Dendritic cell treated with granulocyte-macrophage colony-stimulating factor and Interleukin-4, amounts not matched to agents 40 ng/mL and 50 ng/mL, for 4 days (primary cell): Measurements from ENCODE around the gene PROSER3.

ENCODE experiments used
- H3K27ac Mint-ChIP-seq: one replicate; pipeline ENCODE4 v1.8.0; 2022; ENCODE audit warnings: mild to moderate bottlenecking, mixed read lengths
- H3K27me3 Mint-ChIP-seq: one replicate; pipeline ENCODE4 v1.8.0; 2022; ENCODE audit warnings: mild to moderate bottlenecking, mixed read lengths
- H3K36me3 Mint-ChIP-seq: one replicate; pipeline ENCODE4 v1.8.0; 2022; ENCODE audit warnings: low read depth, mixed read lengths
- H3K4me1 Mint-ChIP-seq: one replicate; pipeline ENCODE4 v1.8.0; 2022; ENCODE audit warnings: low read depth, mixed read lengths
- H3K4me3 Mint-ChIP-seq: one replicate; pipeline ENCODE4 v1.8.0; 2022; ENCODE audit warnings: mild to moderate bottlenecking, moderate library complexity, mixed read lengths
- H3K9me3 Mint-ChIP-seq: one replicate; pipeline ENCODE4 v1.8.0; 2022; ENCODE audit warnings: mixed read lengths
- intact Hi-C: fragments of 100-400 bp; cut with micrococcal nuclease; formaldehyde crosslinking; loops from one replicate; pipeline ENCODE4 v1.15.0; 2022

The PROSER3 gene

GRCh38 chr19:35757749-35758608, at the start of gene PROSER3:
Gene PROSER3 (plus strand): TSS chr19:35758176. CDS start chr19:35758216, 40 bp downstream.
- H3K36me3 Mint-ChIP-seq: peaks cover 76% of the 10 kb centered on the region
- peak within 1 kb of the TSS; percentile 91 for H3K4me3 Mint-ChIP-seq
- peak within 1 kb of the TSS; percentile 88 for H3K27ac Mint-ChIP-seq
- intact Hi-C loops: loop anchor here (1.0 kb wide), 1 partner anchor 10 kb away; the partner anchor contains the start of gene LIN37
- H3K27me3 Mint-ChIP-seq: peaks cover 30% of the 10 kb centered on the region
- peaks cover 44% of the 10 kb centered on the region for H3K4me1 Mint-ChIP-seq
- H3K9me3 Mint-ChIP-seq: no peaks in the 10 kb centered on the region

- intact Hi-C loops: no loop called here
- no peak overlapping the region for H3K27ac Mint-ChIP-seq
- H3K4me1 Mint-ChIP-seq: peaks cover 7% of the 10 kb centered on the region
- H3K9me3 Mint-ChIP-seq: no peaks in the 10 kb centered on the region
- peaks cover 33% of the 10 kb centered on the region for H3K27me3 Mint-ChIP-seq
- H3K36me3 Mint-ChIP-seq: no peaks in the 10 kb centered on the region
- H3K4me3 Mint-ChIP-seq: no peak overlapping the region
These were observed 49.6 kb upstream of the PROSER3 start for GRCh38 chr19:35708391-35708790.

- Mint-ChIP-seq H3K4me3 (no peak overlapping the region), H3K9me3 (no peaks in the 10 kb centered on the region), H3K36me3 (no peaks in the 10 kb centered on the region), H3K27me3 (peaks cover 32% of the 10 kb centered on the region), H3K4me1 (peaks cover 23% of the 10 kb centered on the region), H3K27ac (no peak overlapping the region)
- intact Hi-C loops: no loop called here
These were observed 46.9 kb upstream of the PROSER3 start for GRCh38 chr19:35710784-35711723.

GRCh38 chr19:35712567-35713505, 45.1 kb upstream of the PROSER3 start:
- intact Hi-C loops: no loop called here
- H3K4me3 Mint-ChIP-seq: no peak overlapping the region
- H3K27ac Mint-ChIP-seq: no peak overlapping the region
- no peaks in the 10 kb centered on the region for H3K9me3 Mint-ChIP-seq
- H3K4me1 Mint-ChIP-seq: peaks cover 31% of the 10 kb centered on the region
- H3K36me3 Mint-ChIP-seq: peaks cover 7% of the 10 kb centered on the region
- peaks cover 26% of the 10 kb centered on the region for H3K27me3 Mint-ChIP-seq

- Mint-ChIP-seq H3K4me1 (peaks cover 31% of the 10 kb centered on the region), H3K36me3 (peaks cover 7% of the 10 kb centered on the region), H3K27me3 (peaks cover 26% of the 10 kb centered on the region), H3K27ac (no peak overlapping the region), H3K9me3 (no peaks in the 10 kb centered on the region), H3K4me3 (no peak overlapping the region)
- intact Hi-C loops: no loop called here
These were observed 44.5 kb upstream of the PROSER3 start for GRCh38 chr19:35713506-35713850.

- Mint-ChIP-seq H3K4me3 (no peak overlapping the region), H3K4me1 (peaks cover 35% of the 10 kb centered on the region), H3K36me3 (peaks cover 7% of the 10 kb centered on the region), H3K9me3 (no peaks in the 10 kb centered on the region), H3K27me3 (peaks cover 26% of the 10 kb centered on the region), H3K27ac (no peak overlapping the region)
- intact Hi-C loops: no loop called here
These were observed 44.0 kb upstream of the PROSER3 start for GRCh38 chr19:35713904-35714495.

GRCh38 chr19:35714601-35715354, 43.2 kb upstream of the PROSER3 start:
- no peak overlapping the region for H3K4me3 Mint-ChIP-seq

GRCh38 chr19:35715355-35715809, 42.6 kb upstream of the PROSER3 start:
- Mint-ChIP-seq H3K9me3 (no peaks in the 10 kb centered on the region), H3K36me3 (peaks cover 19% of the 10 kb centered on the region), H3K4me1 (peaks cover 47% of the 10 kb centered on the region), H3K4me3 (no peak overlapping the region), H3K27ac (no peak overlapping the region), H3K27me3 (peaks cover 26% of the 10 kb centered on the region)
- intact Hi-C loops: no loop called here

More at GRCh38 chr19:35714601-35715354, 43.2 kb upstream of the PROSER3 start:
- intact Hi-C loops: no loop called here
- no peaks in the 10 kb centered on the region for H3K9me3 Mint-ChIP-seq
- H3K4me1 Mint-ChIP-seq: peaks cover 42% of the 10 kb centered on the region
- H3K36me3 Mint-ChIP-seq: peaks cover 13% of the 10 kb centered on the region
- H3K27me3 Mint-ChIP-seq: peaks cover 26% of the 10 kb centered on the region
- no peak overlapping the region for H3K27ac Mint-ChIP-seq

GRCh38 chr19:35715981-35716800, 41.8 kb upstream of the PROSER3 start:
- H3K4me3 Mint-ChIP-seq: peak overlapping the region; percentile 91
- H3K4me1 Mint-ChIP-seq: peaks cover 50% of the 10 kb centered on the region

GRCh38 chr19:35716801-35717664, 40.9 kb upstream of the PROSER3 start:
- peaks cover 22% of the 10 kb centered on the region for H3K27me3 Mint-ChIP-seq

More at GRCh38 chr19:35715981-35716800, 41.8 kb upstream of the PROSER3 start:
- Mint-ChIP-seq H3K27me3 (peaks cover 25% of the 10 kb centered on the region), H3K27ac (peak overlapping the region; percentile 87), H3K9me3 (no peaks in the 10 kb centered on the region), H3K36me3 (peaks cover 27% of the 10 kb centered on the region)
- intact Hi-C loops: loop anchor here (2.0 kb wide), 1 partner anchor 33 kb away; the partner anchor contains the start of gene LIN37

More at GRCh38 chr19:35716801-35717664, 40.9 kb upstream of the PROSER3 start:
- no peaks in the 10 kb centered on the region for H3K9me3 Mint-ChIP-seq
- H3K36me3 Mint-ChIP-seq: peaks cover 35% of the 10 kb centered on the region
- peak overlapping the region; percentile 87 for H3K27ac Mint-ChIP-seq
- intact Hi-C loops: loop anchor here (1.0 to 2.0 kb wide), 2 partner anchors 24 to 32 kb away; partner anchors contain the start of gene LIN37
- H3K4me3 Mint-ChIP-seq: peak overlapping the region; percentile 91
- H3K4me1 Mint-ChIP-seq: peaks cover 54% of the 10 kb centered on the region
